C1 segment of cervical spinal cord (tissue), 14 donors: ENCODE results near the gene TRPV3.
"Not testable (repeated sequence)": the region's sequence is repeated elsewhere in the genome, so short reads cannot be mapped to it uniquely, and the experiment has no call there.

Experiments used
- DNase-seq, 14 donors: peaks; one replicate each; lab custom pipeline; 2025; lab: John Stamatoyannopoulos, UW

Gene TRPV3

DNA sequence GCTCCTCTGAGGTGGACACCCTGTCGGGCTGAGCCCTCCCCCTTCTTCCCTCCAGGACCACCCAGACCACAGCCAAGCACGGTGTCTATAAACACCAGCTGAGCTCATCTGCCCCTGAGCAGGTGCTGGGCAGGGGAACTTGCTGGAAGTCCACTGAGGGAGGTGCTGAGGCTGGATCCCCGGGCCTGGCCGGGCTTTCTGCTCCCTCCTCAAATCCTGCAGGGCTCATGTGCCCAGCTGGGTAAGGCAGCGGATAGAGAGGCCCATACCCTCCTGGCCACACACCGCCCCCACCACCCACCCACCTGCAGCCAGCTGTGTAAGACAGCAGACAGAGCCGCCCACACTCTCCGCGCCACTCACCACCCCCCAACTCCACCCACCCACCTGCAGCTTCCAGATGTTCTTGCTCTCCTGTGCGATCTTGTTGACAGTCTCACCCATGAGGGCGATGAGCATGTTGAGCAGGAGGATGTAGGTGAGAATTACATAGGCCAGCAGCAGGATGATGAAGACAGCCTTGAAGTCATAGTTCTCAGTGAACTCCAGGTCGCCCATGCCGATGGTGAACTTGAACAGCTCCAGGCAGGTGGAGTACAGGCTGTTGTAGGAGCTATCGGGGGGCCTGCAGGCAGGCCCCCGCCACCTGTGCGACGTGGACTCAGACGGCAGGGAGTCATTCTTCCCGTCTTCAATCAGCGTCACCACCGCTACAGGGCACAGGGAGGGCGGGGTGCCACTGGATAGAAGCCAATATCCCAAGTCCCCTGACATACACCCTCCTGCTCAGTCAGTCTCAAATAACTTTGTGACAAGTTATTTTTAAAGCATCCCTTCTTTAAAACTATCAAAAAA is 15.9 kb upstream of the TRPV3 start:
- no peak for DNase-seq

DNA sequence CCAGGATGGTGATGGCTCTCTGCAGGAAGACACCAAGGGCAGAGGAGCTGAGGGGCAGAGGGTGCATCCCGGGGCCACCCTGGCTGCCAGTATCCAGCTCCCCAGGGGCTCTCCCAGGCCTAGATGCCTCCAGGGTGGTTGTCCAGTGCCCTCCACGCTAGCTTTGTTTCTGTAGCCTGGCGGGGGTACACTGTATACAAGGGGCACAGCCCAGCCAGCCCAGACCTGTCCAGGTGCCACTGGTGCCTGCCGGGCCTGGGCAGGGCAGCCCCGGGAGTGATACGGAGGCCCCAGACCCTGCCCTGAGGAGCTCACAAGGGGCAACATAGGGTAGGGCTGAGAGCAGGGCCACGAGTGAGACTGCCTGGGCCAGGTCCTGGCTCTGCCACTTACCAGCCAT is 14.6 kb upstream of the TRPV3 start:
- no peak for DNase-seq

- no peak for DNase-seq
Measured at GRCh38 chr17:3571043-3571900, 13.7 kb upstream of the TRPV3 start.

- no peak for DNase-seq
Measured at GRCh38 chr17:3569534-3570137, 12.0 kb upstream of the TRPV3 start.

DNA sequence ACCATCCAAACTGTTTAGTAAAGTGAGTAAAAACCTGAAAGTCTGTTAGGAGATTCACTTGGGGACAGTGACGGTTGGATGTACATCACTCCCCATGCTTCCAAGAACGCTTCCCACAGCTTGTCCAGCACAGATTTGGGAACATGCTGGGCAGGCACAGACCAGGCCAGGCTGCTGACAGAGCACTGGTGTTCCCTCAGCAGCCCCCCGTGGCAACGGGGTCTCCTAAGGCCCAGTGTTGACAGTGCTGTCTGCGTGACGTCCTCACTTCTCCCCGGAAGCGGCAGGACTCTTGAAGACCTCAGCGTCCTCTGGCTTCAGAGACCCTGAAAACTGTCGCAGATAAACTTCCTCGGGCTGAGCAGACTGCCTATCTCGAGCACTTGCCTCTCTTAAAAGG is 8.9 kb upstream of the TRPV3 start:
- DNase-seq, result no peak

DNA sequence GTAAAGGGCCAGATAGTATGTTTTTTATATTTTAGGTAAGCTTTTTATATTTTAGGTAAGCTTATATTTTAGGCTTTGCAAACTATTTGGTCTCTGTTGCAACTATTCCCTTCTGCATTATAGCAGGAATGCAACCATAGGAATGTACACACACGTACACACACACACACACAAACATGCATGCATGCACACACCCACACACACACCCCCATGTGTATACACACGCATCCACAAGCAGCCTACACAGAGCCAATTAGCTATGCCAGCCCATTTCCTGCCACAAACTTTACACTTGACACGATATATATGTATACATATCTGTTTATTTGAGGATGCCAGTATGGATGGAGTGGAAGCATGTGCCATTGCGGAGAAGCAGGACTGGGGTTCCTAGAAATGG is 7.5 kb upstream of the TRPV3 start:
- DNase-seq, result no peak

GRCh38 chr17:3564241-3564640 is 6.6 kb upstream of the TRPV3 start:
- DNase-seq, result not testable (repeated sequence)

DNA sequence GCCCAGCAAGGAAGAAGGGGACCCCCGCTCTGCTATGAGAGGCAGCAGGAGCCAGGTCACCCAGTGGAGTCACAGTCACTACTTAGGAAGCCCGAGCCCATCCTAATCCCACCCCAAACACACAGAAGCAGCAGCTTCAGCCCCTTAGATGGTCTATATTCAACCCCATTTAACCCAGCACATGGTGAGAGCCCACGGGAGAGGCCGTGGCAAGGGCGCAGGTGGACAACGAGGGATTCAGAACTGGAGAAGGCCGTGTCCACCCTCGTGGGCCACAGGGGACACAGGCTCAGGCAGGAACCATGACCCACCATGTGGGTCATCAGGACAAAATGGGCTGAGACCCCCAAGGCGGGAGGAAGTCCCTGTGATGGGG is 1.6 kb upstream of the TRPV3 start:
- DNase-seq, result no peak

DNA sequence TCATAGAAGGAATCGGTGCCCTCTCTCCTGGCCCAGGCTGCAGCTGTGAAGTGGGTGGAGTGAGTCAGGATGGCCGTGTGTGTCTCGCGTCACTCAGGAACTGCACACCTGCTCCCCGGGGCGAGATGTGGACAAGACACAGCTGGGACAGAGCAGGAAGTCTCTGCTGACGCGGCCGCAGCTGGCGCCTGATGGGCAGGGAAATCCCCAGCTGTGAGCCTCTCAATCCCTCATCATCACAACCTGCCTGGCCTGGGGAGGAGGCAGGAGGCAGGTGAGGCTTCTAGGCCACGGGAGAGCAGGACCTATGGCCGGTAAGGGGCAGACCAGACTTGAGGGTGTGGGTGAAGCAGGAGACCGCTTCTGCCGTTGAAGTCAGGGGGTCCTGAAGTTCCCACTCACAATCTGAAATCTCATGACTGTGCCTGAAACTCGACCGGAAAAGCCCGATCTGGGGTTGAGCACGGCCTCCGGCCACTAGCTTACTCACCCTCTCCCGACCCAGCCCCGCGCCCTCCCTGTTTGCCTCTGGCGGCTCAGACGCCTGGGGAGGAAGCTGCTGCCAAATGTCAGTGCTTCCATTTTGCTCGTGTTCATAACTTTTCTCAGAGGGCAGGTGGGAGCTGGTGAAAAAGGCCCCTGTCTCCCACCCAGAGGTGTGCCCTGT is 1.1 kb upstream of the TRPV3 start:
- DNase-seq, result no peak

DNA sequence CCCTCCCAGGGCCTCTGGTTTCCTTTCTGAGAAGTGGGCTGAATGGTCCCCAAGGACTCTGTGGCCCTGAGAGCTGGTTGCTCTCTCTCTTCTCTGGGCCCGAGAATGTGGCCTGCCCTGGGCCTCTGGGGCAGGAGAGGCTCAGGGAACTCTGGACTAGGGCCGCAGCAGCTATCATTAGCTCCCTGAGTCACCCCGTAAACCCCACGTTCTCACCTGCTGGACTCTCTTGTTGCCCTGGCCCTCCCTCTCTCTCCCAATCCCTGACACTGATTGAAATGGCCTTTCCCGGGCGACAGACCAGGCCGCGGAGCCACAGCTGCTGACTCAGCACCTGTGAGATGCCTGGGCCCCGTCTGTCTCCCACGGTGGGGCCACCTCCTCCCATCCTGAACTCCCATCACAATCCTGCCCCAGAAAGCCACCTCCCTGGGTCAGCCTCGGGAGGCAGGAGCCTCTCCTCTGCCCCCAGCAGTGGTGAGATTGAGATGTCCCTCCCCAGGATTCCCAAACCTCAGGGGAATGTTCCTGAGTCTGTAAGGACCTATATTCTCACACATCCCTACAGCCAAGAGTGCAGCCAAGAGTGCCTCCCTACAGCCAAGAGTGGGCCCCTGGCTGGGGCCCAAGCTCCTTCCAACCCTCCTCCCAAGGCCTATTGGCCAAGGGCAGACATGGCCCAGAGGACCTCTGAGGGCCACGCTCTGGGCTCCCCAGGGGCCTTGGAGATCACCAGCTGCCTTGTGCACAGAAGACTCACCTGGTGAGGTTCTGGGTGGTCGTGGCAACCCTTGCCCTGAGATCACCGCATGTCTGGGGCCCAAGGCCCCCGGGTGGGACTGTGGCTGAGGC is 470 bp downstream of the TRPV3 start:
- DNase-seq, result no peak

- no peak for DNase-seq
Measured at GRCh38 chr17:3556239-3556915, 1.2 kb downstream of the TRPV3 start.

DNA sequence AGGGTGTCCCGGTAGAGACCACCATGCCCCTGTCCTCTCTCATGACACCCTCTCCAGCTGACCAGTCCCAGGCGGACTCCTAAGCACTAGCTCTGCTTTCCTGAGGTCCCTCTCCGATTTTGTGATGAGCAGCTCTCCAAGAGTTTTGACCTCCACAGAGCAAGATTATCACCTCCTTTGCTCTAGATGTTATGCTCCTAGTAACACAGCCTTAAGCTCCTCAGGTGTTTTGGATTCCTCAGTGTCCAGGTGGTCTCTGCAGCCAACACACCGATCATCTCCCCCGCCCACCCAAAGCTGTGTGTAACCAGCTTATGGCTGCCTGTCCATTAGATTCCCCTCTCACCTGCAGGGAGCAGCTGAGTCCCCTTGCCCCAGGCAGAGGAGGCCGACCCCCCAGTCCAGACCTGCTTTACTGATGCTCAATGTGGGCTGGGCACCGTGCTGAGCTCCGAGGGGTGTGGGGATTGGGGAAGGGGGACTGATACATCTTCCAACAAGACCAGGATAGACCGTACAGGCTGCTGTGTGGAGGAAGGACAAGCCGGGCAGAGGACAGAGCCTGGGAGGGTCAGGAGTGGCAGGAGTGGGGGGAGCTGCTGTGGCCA is 2.3 kb downstream of the TRPV3 start:
- DNase-seq, result no peak

- no peak for DNase-seq
Measured at GRCh38 chr17:3554440-3554839, 3.2 kb downstream of the TRPV3 start.

DNA sequence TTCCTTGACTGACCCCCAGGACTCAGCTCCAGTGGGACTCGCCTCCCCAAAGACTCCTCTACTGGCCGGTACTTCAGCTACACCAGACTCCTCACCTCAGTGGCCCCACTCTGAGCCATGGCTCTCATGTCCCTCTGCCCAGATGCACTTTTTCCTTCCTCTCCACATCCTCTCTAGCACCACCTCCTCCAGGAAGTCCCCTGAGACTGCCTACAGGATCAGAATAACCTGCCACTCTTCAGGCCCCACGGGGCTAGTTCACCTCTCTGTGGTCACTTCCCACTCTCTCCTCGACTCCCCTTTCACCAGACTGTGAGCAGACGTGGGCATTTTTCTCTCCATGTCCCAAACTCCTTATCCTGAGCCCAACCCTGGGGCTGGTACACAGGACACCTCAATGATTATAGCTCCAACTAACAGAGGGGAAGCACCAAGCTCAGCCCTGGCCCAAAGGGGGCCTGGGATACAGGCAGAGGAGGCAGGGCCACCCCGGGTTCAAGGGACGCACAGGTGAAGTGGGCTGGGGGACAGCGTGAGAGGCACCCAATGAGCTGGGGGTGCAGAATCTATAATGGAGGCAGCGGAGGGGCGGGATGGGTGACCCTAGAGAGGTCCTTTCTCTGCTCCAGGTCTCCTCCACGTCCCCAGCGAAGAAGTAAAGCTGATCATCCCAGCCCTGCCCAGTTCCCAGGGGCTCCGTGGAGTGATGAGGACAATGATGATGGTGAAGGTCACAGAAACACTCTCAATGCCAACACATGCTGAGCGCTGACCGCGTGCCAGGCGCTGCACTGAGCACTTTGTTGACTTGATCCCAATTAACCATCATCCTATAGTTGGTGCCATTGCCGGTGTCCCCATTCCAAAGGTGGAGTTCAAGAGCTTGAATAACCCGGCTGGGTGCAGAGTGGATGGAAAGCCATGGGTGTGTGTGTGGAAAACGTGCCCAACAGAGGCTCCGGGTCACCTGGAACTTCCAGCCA is 3.9 kb downstream of the TRPV3 start:
- no peak for DNase-seq

DNA sequence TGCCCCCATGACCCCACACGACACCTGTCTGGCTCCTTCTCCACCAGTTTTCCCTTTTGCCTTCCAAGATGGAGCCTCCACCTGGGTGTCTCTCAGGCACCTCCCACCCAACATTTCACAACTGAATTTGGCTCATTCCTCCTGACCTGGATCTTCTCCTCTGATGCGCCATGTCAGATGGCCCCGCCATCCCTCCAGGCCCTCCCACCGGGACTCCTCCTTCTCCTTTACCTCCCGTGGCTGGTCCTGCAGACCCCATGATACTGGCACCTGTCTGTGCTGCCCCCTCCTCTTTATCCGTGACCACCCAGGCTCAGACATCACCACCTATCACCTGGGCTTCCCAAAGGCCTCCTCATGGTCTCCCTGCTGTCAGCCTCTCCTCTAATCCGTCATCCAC is 4.7 kb downstream of the TRPV3 start:
- DNase-seq, result no peak

- no peak for DNase-seq
Measured at GRCh38 chr17:3551189-3551588, 6.4 kb downstream of the TRPV3 start.

- no peak for DNase-seq
Measured at GRCh38 chr17:3549610-3550162, 7.9 kb downstream of the TRPV3 start.

GRCh38 chr17:3547628-3548027 is 10.0 kb downstream of the TRPV3 start:
- DNase-seq, result no peak
